Activated naive CD8-positive, alpha-beta T cell treated with anti-CD3 and anti-CD28 coated beads, Interleukin-2, amount 10 ng/mL, durations not matched to agents 7 days and 5 days (primary cell): ENCODE data around the gene ARF6. TPM values are rescaled to one million over a fixed set of nuclear protein-coding genes. Genes with fewer than 3 reads are reported as not detected.
"Not testable (repeated sequence)": the region's sequence is repeated elsewhere in the genome, so short reads cannot be mapped to it uniquely, and the experiment has no call there.

Experiments used
- ATAC-seq: fragments of 150-1000 bp; cut with Tn5 transposase; one replicate; pipeline ENCODE4 v1.10.0; 2021; ENCODE audit warnings: low read depth, moderate library complexity
- POLR2A ChIA-PET: fragments of 350-600 bp; sonication (Branson Sonifier 250); formaldehyde crosslinking; loops from one replicate; lab custom pipeline; 2021; ENCODE audit warnings: antibody characterized with exemption; lab: Charles Lee
- DNase-seq: peaks from one replicate; pipeline ENCODE4 v3.0.0; 2021
- H3K27ac Mint-ChIP-seq: one replicate; pipeline ENCODE4 v1.8.0; 2022; ENCODE audit warnings: mild to moderate bottlenecking, mixed read lengths
- H3K27me3 Mint-ChIP-seq: one replicate; pipeline ENCODE4 v1.8.0; 2022; ENCODE audit warnings: mild to moderate bottlenecking, moderate library complexity, mixed read lengths
- H3K36me3 Mint-ChIP-seq: one replicate; pipeline ENCODE4 v1.8.0; 2021; ENCODE audit warnings: mild to moderate bottlenecking, mixed read lengths
- H3K4me1 Mint-ChIP-seq: one replicate; pipeline ENCODE4 v1.8.0; 2021; ENCODE audit warnings: mixed read lengths
- H3K4me3 Mint-ChIP-seq: one replicate; pipeline ENCODE4 v1.8.0; 2022; ENCODE audit warnings: mild to moderate bottlenecking, moderate library complexity, mixed read lengths
- H3K9me3 Mint-ChIP-seq: one replicate; pipeline ENCODE4 v1.8.0; 2021; ENCODE audit warnings: mixed read lengths
- total RNA-seq, 2 experiments: library from RNA; stranded (reverse); gene quantifications; one replicate each; pipeline ENCODE4 v1.2.3, GENCODE V29; 2021

ARF6 gene
- total RNA-seq, 2 experiments from 2014 or later, result 162 to 169 TPM

GRCh38 chr14:49863487-49864281 lies 29.2 kb upstream of the ARF6 start:
- no peaks in the 10 kb centered on the region for H3K27me3 Mint-ChIP-seq
- H3K9me3 Mint-ChIP-seq, result no peaks in the 10 kb centered on the region
- no peak overlapping the region for H3K4me3 Mint-ChIP-seq
- ATAC-seq (peak; percentile 22), DNase-seq (no peak)
- no peaks in the 10 kb centered on the region for H3K36me3 Mint-ChIP-seq
- H3K27ac Mint-ChIP-seq, result no peak overlapping the region
- POLR2A ChIA-PET, result interaction anchor here (0.6 to 9.4 kb wide), 38 partner anchors 12 to 279 kb away, joined by 3 to 291 read pairs (median 8); partner anchors contain the start of genes ARF6, DNAAF2, KLHDC2 and MGAT2
- peaks cover 17% of the 10 kb centered on the region for H3K4me1 Mint-ChIP-seq

GRCh38 chr14:49865431-49865859 lies 27.4 kb upstream of the ARF6 start:
- Mint-ChIP-seq H3K9me3 (no peaks in the 10 kb centered on the region), H3K36me3 (no peaks in the 10 kb centered on the region), H3K4me3 (no peak overlapping the region), H3K27me3 (no peaks in the 10 kb centered on the region), H3K4me1 (peaks cover 24% of the 10 kb centered on the region), H3K27ac (no peak overlapping the region)
- POLR2A ChIA-PET, result interaction anchor here (0.6 to 9.4 kb wide), 15 partner anchors 13 to 1996 kb away, joined by 3 to 291 read pairs (median 4); partner anchors contain the start of gene NEMF
- no peak for ATAC-seq
- DNase-seq, result peak; percentile 86

GRCh38 chr14:49867831-49868719 lies 24.8 kb upstream of the ARF6 start:
- DNase-seq (peak; percentile 94), ATAC-seq (peak; percentile 93)
- Mint-ChIP-seq H3K36me3 (no peaks in the 10 kb centered on the region), H3K4me3 (peak overlapping the region; percentile 98), H3K9me3 (no peaks in the 10 kb centered on the region), H3K4me1 (peaks cover 13% of the 10 kb centered on the region), H3K27ac (peak overlapping the region; percentile 98), H3K27me3 (no peaks in the 10 kb centered on the region)
- POLR2A ChIA-PET, result interaction anchor here (0.5 to 9.4 kb wide), 33 partner anchors 11 to 282 kb away, joined by 3 to 291 read pairs (median 5); partner anchors contain the start of genes ARF6, NEMF, RPS29 and VCPKMT

- Mint-ChIP-seq H3K9me3 (no peaks in the 10 kb centered on the region), H3K4me1 (peaks cover 13% of the 10 kb centered on the region), H3K4me3 (peak overlapping the region; percentile 98), H3K27me3 (no peaks in the 10 kb centered on the region), H3K27ac (peak overlapping the region; percentile 98), H3K36me3 (no peaks in the 10 kb centered on the region)
- DNase-seq (no peak), ATAC-seq (no peak)
- POLR2A ChIA-PET, result interaction anchor here (0.7 to 9.4 kb wide), 23 partner anchors 11 to 282 kb away, joined by 3 to 291 read pairs (median 8); partner anchors contain the start of genes ARF6, NEMF, RPS29 and VCPKMT
Observed at GRCh38 chr14:49868720-49869114, 24.2 kb upstream of the ARF6 start.

- ATAC-seq, result no peak
- no peaks in the 10 kb centered on the region for H3K36me3 Mint-ChIP-seq
Observed at GRCh38 chr14:49870908-49871307, 22.0 kb upstream of the ARF6 start.

GRCh38 chr14:49873548-49873947 lies 19.3 kb upstream of the ARF6 start:
- H3K36me3 Mint-ChIP-seq, DNase-seq, H3K27me3 Mint-ChIP-seq, H3K9me3 Mint-ChIP-seq, ATAC-seq, H3K27ac Mint-ChIP-seq, H3K4me3 Mint-ChIP-seq, POLR2A ChIA-PET: not testable (repeated sequence)
- peaks cover 11% of the 10 kb centered on the region for H3K4me1 Mint-ChIP-seq

More at GRCh38 chr14:49870908-49871307, 22.0 kb upstream of the ARF6 start:
- Mint-ChIP-seq H3K4me3 (no peak overlapping the region), H3K27me3 (no peaks in the 10 kb centered on the region), H3K9me3 (no peaks in the 10 kb centered on the region), H3K4me1 (peaks cover 13% of the 10 kb centered on the region), H3K27ac (no peak overlapping the region)
- POLR2A ChIA-PET, result no interaction called here
- no peak for DNase-seq

GRCh38 chr14:49875640-49876198 lies 17.2 kb upstream of the ARF6 start:
- H3K27me3 Mint-ChIP-seq, result no peaks in the 10 kb centered on the region
- H3K36me3 Mint-ChIP-seq, result no peaks in the 10 kb centered on the region
- no peaks in the 10 kb centered on the region for H3K9me3 Mint-ChIP-seq
- no peak overlapping the region for H3K4me3 Mint-ChIP-seq
- ATAC-seq (no peak), DNase-seq (no peak)
- peaks cover 10% of the 10 kb centered on the region for H3K4me1 Mint-ChIP-seq
- H3K27ac Mint-ChIP-seq, result no peak overlapping the region
- POLR2A ChIA-PET, result interaction anchor here (1.0 to 2.4 kb wide), 2 partner anchors 13 to 16 kb away, joined by 3 to 14 read pairs; partner anchors contain the start of gene ARF6

- Mint-ChIP-seq H3K4me1 (peaks cover 14% of the 10 kb centered on the region), H3K27me3 (no peaks in the 10 kb centered on the region), H3K36me3 (no peaks in the 10 kb centered on the region), H3K27ac (no peak overlapping the region), H3K4me3 (no peak overlapping the region), H3K9me3 (no peaks in the 10 kb centered on the region)
- no peak for DNase-seq
- no peak for ATAC-seq
- POLR2A ChIA-PET, result interaction anchor here (1.0 to 2.4 kb wide), 2 partner anchors 14 to 15 kb away, joined by 3 to 14 read pairs; partner anchors contain the start of gene ARF6
Observed at GRCh38 chr14:49876563-49877127, 16.2 kb upstream of the ARF6 start.

DNA sequence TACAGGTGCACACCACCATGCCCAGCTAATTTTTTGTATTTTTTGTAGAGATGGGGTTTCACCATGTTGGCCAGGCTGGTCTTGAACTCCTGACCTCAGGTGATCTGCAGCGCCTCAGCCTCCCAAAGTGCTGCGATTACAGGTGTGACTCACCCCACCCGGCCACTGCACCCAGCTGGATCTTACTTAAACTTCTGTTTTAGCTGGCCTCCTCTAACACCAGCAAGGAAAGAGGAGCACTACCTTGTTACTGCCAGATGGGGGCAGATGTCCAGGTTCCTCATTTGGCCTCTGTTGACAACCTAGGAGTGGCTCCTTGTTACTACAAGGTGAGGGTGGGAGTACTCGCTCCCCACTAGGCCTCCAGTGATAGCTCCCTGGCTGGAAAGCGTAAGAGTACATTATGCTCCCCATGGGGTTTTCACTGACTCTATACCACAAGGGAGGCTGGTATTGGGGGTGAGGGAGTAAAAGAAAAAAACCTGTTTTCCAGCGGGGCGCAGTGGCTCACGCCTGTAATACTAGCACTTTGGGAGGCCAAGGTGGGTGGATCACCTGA lies 13.2 kb upstream of the ARF6 start:
- Mint-ChIP-seq H3K27me3 (no peaks in the 10 kb centered on the region), H3K36me3 (no peaks in the 10 kb centered on the region), H3K4me1 (peaks cover 15% of the 10 kb centered on the region), H3K9me3 (no peaks in the 10 kb centered on the region), H3K27ac (peak overlapping the region; percentile 46), H3K4me3 (no peak overlapping the region)
- DNase-seq, result peak; percentile 44
- POLR2A ChIA-PET, result interaction anchor here (0.6 to 2.6 kb wide), 14 partner anchors 11 to 225 kb away, joined by 3 to 16 read pairs (median 6); no protein-coding TSS in a partner anchor
- ATAC-seq, result peak; percentile 96

GRCh38 chr14:49880267-49881064 lies 12.4 kb upstream of the ARF6 start:
- H3K4me3 Mint-ChIP-seq, result no peak overlapping the region
- peaks cover 15% of the 10 kb centered on the region for H3K4me1 Mint-ChIP-seq
- no peaks in the 10 kb centered on the region for H3K27me3 Mint-ChIP-seq
- POLR2A ChIA-PET, result interaction anchor here (0.7 to 2.6 kb wide), 13 partner anchors 12 to 224 kb away, joined by 3 to 16 read pairs (median 7); no protein-coding TSS in a partner anchor
- DNase-seq (no peak), ATAC-seq (no peak)
- H3K27ac Mint-ChIP-seq, result peak overlapping the region; percentile 68
- H3K36me3 Mint-ChIP-seq, result no peaks in the 10 kb centered on the region
- H3K9me3 Mint-ChIP-seq, result no peaks in the 10 kb centered on the region

- peaks cover 17% of the 10 kb centered on the region for H3K4me1 Mint-ChIP-seq
- no peaks in the 10 kb centered on the region for H3K27me3 Mint-ChIP-seq
- H3K4me3 Mint-ChIP-seq, result no peak overlapping the region
- DNase-seq, result no peak
- no peak overlapping the region for H3K27ac Mint-ChIP-seq
- no peak for ATAC-seq
- no peaks in the 10 kb centered on the region for H3K9me3 Mint-ChIP-seq
- no peaks in the 10 kb centered on the region for H3K36me3 Mint-ChIP-seq
- POLR2A ChIA-PET, result interaction anchor here (1.0 to 2.6 kb wide), 2 partner anchors 11 to 13 kb away, joined by 8 to 15 read pairs; no protein-coding TSS in a partner anchor
Observed at GRCh38 chr14:49881350-49882001, 11.4 kb upstream of the ARF6 start.
